ENCODE data around the gene C10orf143.
"Not testable (repeated sequence)": the region's sequence is repeated elsewhere in the genome, so short reads cannot be mapped to it uniquely, and the experiment has no call there.

The C10orf143 gene

GRCh38 chr10:130027716-130028464 is 82.7 kb downstream of the C10orf143 start:
- no peak for DNase-seq

- DNase-seq: no peak
Measured at GRCh38 chr10:130026670-130027456, 83.8 kb downstream of the C10orf143 start.

- DNase-seq: no peak
Measured at GRCh38 chr10:130025811-130026485, 84.7 kb downstream of the C10orf143 start.

GRCh38 chr10:130025326-130025725 is 85.3 kb downstream of the C10orf143 start:
- DNase-seq: no peak

GRCh38 chr10:130024779-130025325 is 85.8 kb downstream of the C10orf143 start:
- no peak for DNase-seq

GRCh38 chr10:130024326-130024725 is 86.3 kb downstream of the C10orf143 start:
- not testable (repeated sequence) for DNase-seq

- DNase-seq: no peak
Measured at GRCh38 chr10:130023454-130024230, 87.0 kb downstream of the C10orf143 start.

- DNase-seq: no peak
Measured at GRCh38 chr10:130022511-130023299, 87.9 kb downstream of the C10orf143 start.

- DNase-seq: no peak
Measured at GRCh38 chr10:130022086-130022485, 88.5 kb downstream of the C10orf143 start.

GRCh38 chr10:130021383-130021950 is 89.2 kb downstream of the C10orf143 start:
- no peak for DNase-seq

- no peak for DNase-seq
Measured at GRCh38 chr10:130020651-130021382, 89.8 kb downstream of the C10orf143 start.

GRCh38 chr10:130018730-130019185 is 91.9 kb downstream of the C10orf143 start:
- DNase-seq: no peak

- DNase-seq: no peak
Measured at GRCh38 chr10:130018265-130018664, 92.4 kb downstream of the C10orf143 start.

GRCh38 chr10:130017631-130018022 is 93.0 kb downstream of the C10orf143 start:
- DNase-seq: no peak

GRCh38 chr10:130016993-130017630 is 93.5 kb downstream of the C10orf143 start:
- DNase-seq: no peak

GRCh38 chr10:130016095-130016494 is 94.5 kb downstream of the C10orf143 start:
- DNase-seq: no peak

- no peak for DNase-seq
Measured at GRCh38 chr10:130015075-130015695, 95.4 kb downstream of the C10orf143 start.

GRCh38 chr10:130014263-130015074 is 96.2 kb downstream of the C10orf143 start:
- no peak for DNase-seq

Data from DMS 273 treated with DMSO at 0.1 percent for 48 hours (cell line).